ENCODE results near the gene MYO10.

DNA sequence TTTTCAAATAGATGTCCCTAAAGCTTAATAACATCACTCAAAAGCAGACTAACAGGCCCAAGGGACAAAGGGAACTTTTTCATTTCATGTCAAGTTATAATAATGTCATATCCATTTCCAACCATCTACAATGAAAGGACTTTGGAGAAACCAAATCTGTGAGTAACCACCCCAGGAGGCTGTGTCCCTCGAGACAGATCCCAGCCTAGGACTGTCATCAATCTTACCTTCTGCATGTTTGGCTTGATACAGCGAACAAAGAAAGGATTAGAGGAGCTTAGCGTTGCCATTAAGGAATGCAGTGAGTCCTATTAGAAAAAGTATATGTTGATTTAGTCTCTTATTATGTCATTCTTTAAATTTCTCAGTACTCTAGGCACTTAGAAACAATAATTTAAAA lies 181.5 kb downstream of the MYO10 start:
- TF ChIP-seq, protein P1, sequence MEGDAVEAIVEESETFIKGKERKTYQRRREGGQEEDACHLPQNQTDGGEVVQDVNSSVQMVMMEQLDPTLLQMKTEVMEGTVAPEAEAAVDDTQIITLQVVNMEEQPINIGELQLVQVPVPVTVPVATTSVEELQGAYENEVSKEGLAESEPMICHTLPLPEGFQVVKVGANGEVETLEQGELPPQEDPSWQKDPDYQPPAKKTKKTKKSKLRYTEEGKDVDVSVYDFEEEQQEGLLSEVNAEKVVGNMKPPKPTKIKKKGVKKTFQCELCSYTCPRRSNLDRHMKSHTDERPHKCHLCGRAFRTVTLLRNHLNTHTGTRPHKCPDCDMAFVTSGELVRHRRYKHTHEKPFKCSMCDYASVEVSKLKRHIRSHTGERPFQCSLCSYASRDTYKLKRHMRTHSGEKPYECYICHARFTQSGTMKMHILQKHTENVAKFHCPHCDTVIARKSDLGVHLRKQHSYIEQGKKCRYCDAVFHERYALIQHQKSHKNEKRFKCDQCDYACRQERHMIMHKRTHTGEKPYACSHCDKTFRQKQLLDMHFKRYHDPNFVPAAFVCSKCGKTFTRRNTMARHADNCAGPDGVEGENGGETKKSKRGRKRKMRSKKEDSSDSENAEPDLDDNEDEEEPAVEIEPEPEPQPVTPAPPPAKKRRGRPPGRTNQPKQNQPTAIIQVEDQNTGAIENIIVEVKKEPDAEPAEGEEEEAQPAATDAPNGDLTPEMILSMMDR (IDR thresholded peaks at IDR 0.05), result no peak
- TF ChIP-seq POLR2A (IDR thresholded peaks at IDR 0.05), result no peak
- TF ChIP-seq POLR2AphosphoS5 (IDR thresholded peaks at IDR 0.05), result no peak

All from upper lobe of left lung (tissue), 4 donors.